ENCODE results near the gene DPM2. TPM values are rescaled to one million over a fixed set of nuclear protein-coding genes. Genes with fewer than 3 reads are reported as not detected.

The DPM2 gene, protein sequence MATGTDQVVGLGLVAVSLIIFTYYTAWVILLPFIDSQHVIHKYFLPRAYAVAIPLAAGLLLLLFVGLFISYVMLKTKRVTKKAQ
- total RNA-seq (26.1 and 35.6 TPM in 2 replicates), polyA plus RNA-seq (54.2 and 70.7 TPM in 2 replicates)

GRCh38 chr9:127937388-127938297 lies at the start of gene DPM2:
Gene DPM2, minus strand, starts transcription at chr9:127937854. Its CDS starts 34 bp downstream, at chr9:127937820.
- Histone ChIP-seq H3K9me3 (ENCODE audit: low read depth) (no peaks in the 10 kb centered on the region), H3K36me3 (peaks cover 4% of the 10 kb centered on the region), H3K4me1 (ENCODE audit: low read depth) (peaks cover 7% of the 10 kb centered on the region), H3K27me3 (no peaks in the 10 kb centered on the region), H3K4me3 (peak within 1 kb of the TSS; percentile 76), H3K27ac (peak within 1 kb of the TSS; percentile 30)
- TF ChIP-seq, protein P1, sequence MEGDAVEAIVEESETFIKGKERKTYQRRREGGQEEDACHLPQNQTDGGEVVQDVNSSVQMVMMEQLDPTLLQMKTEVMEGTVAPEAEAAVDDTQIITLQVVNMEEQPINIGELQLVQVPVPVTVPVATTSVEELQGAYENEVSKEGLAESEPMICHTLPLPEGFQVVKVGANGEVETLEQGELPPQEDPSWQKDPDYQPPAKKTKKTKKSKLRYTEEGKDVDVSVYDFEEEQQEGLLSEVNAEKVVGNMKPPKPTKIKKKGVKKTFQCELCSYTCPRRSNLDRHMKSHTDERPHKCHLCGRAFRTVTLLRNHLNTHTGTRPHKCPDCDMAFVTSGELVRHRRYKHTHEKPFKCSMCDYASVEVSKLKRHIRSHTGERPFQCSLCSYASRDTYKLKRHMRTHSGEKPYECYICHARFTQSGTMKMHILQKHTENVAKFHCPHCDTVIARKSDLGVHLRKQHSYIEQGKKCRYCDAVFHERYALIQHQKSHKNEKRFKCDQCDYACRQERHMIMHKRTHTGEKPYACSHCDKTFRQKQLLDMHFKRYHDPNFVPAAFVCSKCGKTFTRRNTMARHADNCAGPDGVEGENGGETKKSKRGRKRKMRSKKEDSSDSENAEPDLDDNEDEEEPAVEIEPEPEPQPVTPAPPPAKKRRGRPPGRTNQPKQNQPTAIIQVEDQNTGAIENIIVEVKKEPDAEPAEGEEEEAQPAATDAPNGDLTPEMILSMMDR (IDR thresholded peaks at IDR 0.05; ENCODE audit: low read depth, low read length) = no peak
- DNase-seq (ENCODE audit: low read depth in 1 of 2, low spot score in 1 of 2) = peak; percentile 89 to 91

GRCh38 chr9:127987103-127987614 lies 49.5 kb upstream of the DPM2 start:
- no peaks in the 10 kb centered on the region for H3K27me3 ChIP-seq
- H3K4me3 ChIP-seq = no peak overlapping the region
- H3K27ac ChIP-seq = no peak overlapping the region
- DNase-seq (ENCODE audit: low read depth in 1 of 2, low spot score in 1 of 2) = no peak
- no peaks in the 10 kb centered on the region for H3K9me3 ChIP-seq (ENCODE audit: low read depth)
- no peaks in the 10 kb centered on the region for H3K36me3 ChIP-seq
- peaks cover 9% of the 10 kb centered on the region for H3K4me1 ChIP-seq (ENCODE audit: low read depth)
- TF ChIP-seq, protein P1 (IDR thresholded peaks at IDR 0.05; ENCODE audit: low read depth, low read length) = no peak

DNA sequence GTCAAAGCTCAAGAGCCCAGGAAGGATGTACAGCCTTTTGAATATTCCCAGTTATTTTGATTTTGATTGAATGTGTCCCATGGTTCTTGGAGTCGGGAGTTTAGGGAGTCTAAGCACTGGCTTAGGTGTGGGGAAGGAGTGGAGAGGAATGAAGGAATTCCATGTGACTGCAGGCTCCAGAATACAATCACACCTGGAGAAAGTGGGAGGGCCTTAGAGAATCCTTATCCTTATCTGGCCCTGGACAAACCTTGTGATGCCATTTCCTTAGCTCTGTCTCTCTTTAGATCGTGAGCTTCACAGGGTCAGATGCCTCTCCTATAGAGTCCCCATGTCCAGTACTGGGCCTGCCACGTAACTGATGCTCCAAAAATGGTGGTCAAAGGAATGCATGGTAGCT lies 47.4 kb upstream of the DPM2 start:
- H3K27me3 ChIP-seq = no peaks in the 10 kb centered on the region

GRCh38 chr9:127983847-127984289 lies 46.2 kb upstream of the DPM2 start:
- no peak for DNase-seq (ENCODE audit: low read depth in 1 of 2, low spot score in 1 of 2)
- H3K9me3 ChIP-seq (ENCODE audit: low read depth) = no peaks in the 10 kb centered on the region
- no peaks in the 10 kb centered on the region for H3K27me3 ChIP-seq
- H3K36me3 ChIP-seq = no peaks in the 10 kb centered on the region
- no peak overlapping the region for H3K4me3 ChIP-seq
- TF ChIP-seq, protein P1 (IDR thresholded peaks at IDR 0.05; ENCODE audit: low read depth, low read length) = no peak
- peaks cover 20% of the 10 kb centered on the region for H3K4me1 ChIP-seq (ENCODE audit: low read depth)
- H3K27ac ChIP-seq = no peak overlapping the region

More for the DNA sequence above, 47.4 kb upstream of the DPM2 start:
- no peak for DNase-seq (ENCODE audit: low read depth in 1 of 2, low spot score in 1 of 2)
- Histone ChIP-seq H3K4me1 (ENCODE audit: low read depth) (peaks cover 19% of the 10 kb centered on the region), H3K27ac (no peak overlapping the region), H3K36me3 (no peaks in the 10 kb centered on the region), H3K4me3 (no peak overlapping the region), H3K9me3 (ENCODE audit: low read depth) (no peaks in the 10 kb centered on the region)
- TF ChIP-seq, protein P1 (IDR thresholded peaks at IDR 0.05; ENCODE audit: low read depth, low read length) = no peak

DNA sequence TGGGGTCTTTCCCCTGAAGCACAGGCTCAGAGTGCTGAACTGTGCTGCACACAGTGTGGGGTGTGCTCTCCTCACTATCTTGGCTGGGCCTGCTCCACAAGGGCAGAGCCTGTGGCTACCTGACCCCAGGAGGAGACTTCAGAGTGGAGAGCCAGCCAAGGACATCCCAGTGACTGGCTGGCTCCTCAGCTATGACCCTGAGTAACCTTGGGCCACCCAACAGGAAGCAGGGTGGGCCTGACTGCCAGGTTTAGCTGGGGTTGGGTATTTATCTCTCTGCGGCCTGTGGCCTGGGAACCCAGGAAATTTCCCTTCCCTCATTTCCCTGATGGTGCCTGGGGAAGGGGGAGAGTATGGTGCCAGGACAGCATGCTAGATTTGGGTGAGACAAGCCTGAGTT lies 45.3 kb upstream of the DPM2 start:
- Histone ChIP-seq H3K27me3 (no peaks in the 10 kb centered on the region), H3K4me3 (no peak overlapping the region), H3K9me3 (ENCODE audit: low read depth) (no peaks in the 10 kb centered on the region), H3K36me3 (no peaks in the 10 kb centered on the region), H3K27ac (peak overlapping the region; percentile 98), H3K4me1 (ENCODE audit: low read depth) (peaks cover 28% of the 10 kb centered on the region)
- no peak for DNase-seq (ENCODE audit: low read depth in 1 of 2, low spot score in 1 of 2)
- TF ChIP-seq, protein P1 (IDR thresholded peaks at IDR 0.05; ENCODE audit: low read depth, low read length) = no peak

Measured in cardiac muscle cell (in vitro differentiated cells and primary cell).